ENCODE data around the gene PI4KA. TPM values are rescaled to one million over a fixed set of nuclear protein-coding genes. Genes with fewer than 3 reads are reported as not detected.

The PI4KA gene
- total RNA-seq, 2 experiments from 2014 or later, result 55.0 to 63.7 TPM

DNA sequence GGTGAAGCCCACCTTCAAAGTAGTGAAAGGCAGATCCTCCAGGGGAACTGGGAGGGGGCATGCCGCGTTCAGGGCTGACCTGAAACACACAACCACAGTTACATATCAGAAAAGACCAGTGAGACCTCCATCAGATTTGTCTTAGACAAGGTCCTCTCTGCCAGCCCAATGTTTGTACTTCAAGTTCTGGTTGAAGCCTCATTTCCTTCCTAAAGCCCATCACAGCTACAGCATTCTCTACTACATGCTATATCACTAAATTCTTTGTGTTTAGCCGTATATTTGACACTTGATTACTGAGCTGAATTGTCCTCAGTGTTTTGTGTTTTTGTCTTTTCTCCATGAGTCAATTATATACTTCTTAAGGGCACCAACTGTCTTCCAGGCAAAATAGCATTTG lies 40.1 kb downstream of the PI4KA start:
- H3K4me3 Mint-ChIP-seq, result no peak overlapping the region
- DNase-seq, result no peak
- CTCF ChIA-PET, result no interaction called here
- H3K9me3 Mint-ChIP-seq, result no peaks in the 10 kb centered on the region
- peaks cover 20% of the 10 kb centered on the region for H3K36me3 Mint-ChIP-seq (ENCODE audit: low read depth)
- H3K27me3 Mint-ChIP-seq (ENCODE audit: low read depth), result no peaks in the 10 kb centered on the region
- H3K4me1 Mint-ChIP-seq (ENCODE audit: low read depth), result no peaks in the 10 kb centered on the region
- intact Hi-C loops (cut with micrococcal nuclease), result loop anchor here (5.0 to 10.0 kb wide), 2 partner anchors 39 to 126 kb away; partner anchors contain the start of genes PI4KA and SNAP29
- H3K27ac Mint-ChIP-seq, result no peak overlapping the region

DNA sequence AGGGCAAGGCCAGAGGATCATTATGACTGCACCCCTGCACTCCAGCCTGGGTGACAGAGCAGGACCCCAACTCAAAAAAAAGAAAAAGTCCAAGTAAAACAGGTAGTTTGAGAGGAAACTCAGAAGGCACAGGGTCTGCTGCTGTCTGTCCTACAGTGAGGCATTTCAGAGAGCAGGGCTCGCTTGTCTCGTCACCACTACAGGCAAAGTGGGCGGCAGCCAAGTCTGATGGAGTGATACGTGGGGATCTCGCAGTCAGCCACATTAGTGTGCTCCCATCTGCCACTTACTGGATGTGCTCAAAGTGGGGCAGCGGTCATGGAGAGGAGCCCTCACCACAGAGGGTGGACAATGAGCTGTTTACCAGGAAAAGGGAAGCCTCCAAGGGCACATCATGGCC lies 42.1 kb downstream of the PI4KA start:
- no peak overlapping the region for H3K27ac Mint-ChIP-seq

DNA sequence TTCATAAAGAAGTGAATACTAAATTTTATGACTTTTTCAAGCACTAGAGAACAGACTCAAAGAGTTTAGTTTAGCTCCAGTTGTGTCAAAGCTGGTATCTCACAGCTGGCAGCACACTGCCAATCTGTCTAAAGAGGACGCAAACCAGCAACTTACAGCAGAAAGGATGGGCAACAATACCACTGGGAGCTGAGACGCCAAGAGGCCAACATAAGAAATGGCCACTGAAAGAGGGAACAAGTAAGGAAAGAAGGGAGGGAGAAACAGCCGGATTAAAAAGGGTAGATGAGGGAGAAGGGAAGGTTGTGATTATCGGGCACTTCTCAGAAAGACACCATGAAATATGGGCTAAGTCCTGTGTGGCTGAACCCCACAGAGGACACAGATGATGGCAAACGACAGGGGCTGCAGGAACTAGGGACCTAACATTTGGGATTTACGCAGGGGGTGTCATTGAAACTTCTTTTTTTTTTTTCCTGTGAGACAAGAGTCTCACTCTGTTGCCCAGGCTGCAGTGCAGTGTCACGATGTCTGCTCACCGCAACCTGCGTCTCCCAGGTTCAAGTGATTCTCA lies 43.0 kb downstream of the PI4KA start:
- DNase-seq, result no peak
- no peak overlapping the region for H3K27ac Mint-ChIP-seq
- CTCF ChIA-PET, result no interaction called here
- H3K36me3 Mint-ChIP-seq (ENCODE audit: low read depth), result peaks cover 29% of the 10 kb centered on the region
- H3K4me3 Mint-ChIP-seq, result no peak overlapping the region
- no peaks in the 10 kb centered on the region for H3K9me3 Mint-ChIP-seq
- intact Hi-C loops (cut with micrococcal nuclease), result loop anchor here (5.0 to 10.0 kb wide), 2 partner anchors 42 to 129 kb away; partner anchors contain the start of genes PI4KA and SNAP29
- H3K4me1 Mint-ChIP-seq (ENCODE audit: low read depth), result peaks cover 10% of the 10 kb centered on the region
- H3K27me3 Mint-ChIP-seq (ENCODE audit: low read depth), result no peaks in the 10 kb centered on the region

More for the DNA sequence above, 42.1 kb downstream of the PI4KA start:
- H3K27me3 Mint-ChIP-seq (ENCODE audit: low read depth), result no peaks in the 10 kb centered on the region
- peaks cover 29% of the 10 kb centered on the region for H3K36me3 Mint-ChIP-seq (ENCODE audit: low read depth)
- CTCF ChIA-PET, result no interaction called here
- H3K9me3 Mint-ChIP-seq, result no peaks in the 10 kb centered on the region
- H3K4me3 Mint-ChIP-seq, result no peak overlapping the region
- no peak for DNase-seq
- intact Hi-C loops (cut with micrococcal nuclease), result loop anchor here (5.0 to 10.0 kb wide), 2 partner anchors 41 to 128 kb away; partner anchors contain the start of genes PI4KA and SNAP29
- H3K4me1 Mint-ChIP-seq (ENCODE audit: low read depth), result peaks cover under 1% of the 10 kb centered on the region

DNA sequence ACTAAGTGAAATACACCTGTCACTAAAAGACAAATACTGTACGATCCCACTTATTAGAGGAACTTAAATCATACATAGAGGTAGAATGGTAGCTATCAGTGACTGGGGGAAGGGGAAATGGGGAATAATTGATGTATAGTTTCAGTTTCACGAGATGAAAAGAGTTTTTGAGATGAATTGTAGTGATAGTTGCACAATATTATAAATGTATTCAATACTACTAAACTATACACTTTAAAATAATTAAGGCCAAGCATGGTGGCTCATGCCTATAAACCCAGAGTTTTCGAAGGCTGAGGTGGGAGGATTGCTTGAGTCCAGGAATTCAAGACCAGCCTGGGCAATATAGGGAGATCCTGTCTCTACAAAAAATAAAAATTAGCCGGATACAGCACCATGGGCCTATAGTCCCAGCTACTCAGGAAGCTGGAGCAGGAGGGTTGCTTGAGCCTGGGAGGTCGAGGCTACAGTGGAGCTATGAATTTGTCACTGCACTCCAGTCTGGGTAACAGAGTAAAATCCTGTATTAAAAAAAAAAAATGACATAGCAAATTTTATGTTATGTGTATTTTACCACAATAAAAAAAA lies 44.3 kb downstream of the PI4KA start:
- no peak for DNase-seq
- CTCF ChIA-PET, result no interaction called here
- H3K27ac Mint-ChIP-seq, result no peak overlapping the region
- H3K27me3 Mint-ChIP-seq (ENCODE audit: low read depth), result no peaks in the 10 kb centered on the region
- H3K4me3 Mint-ChIP-seq, result no peak overlapping the region
- intact Hi-C loops (cut with micrococcal nuclease), result loop anchor here (10.0 kb wide), 1 partner anchor 130 kb away; no protein-coding TSS in a partner anchor
- peaks cover 12% of the 10 kb centered on the region for H3K4me1 Mint-ChIP-seq (ENCODE audit: low read depth)
- peaks cover 29% of the 10 kb centered on the region for H3K36me3 Mint-ChIP-seq (ENCODE audit: low read depth)
- no peaks in the 10 kb centered on the region for H3K9me3 Mint-ChIP-seq

DNA sequence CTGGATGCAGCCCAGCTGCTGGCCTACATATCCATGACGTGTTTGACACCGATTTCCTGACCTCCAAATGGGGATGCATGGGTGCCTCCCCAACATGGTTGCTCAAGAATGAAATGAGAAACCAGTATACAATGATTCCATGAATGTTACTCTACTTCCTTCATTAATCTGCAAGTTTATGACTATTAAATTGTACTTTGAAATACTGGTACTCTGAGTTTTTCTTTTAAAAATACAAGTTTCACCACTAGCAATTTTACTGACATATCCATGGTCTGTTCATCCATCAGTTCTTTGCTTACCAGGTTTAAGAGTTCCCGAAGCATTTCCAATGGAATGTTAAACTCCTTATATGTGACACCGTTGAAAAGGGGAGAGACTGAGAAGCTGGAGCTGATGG lies 45.6 kb downstream of the PI4KA start:
- Mint-ChIP-seq H3K9me3 (no peaks in the 10 kb centered on the region), H3K36me3 (ENCODE audit: low read depth) (peaks cover 24% of the 10 kb centered on the region), H3K4me3 (no peak overlapping the region), H3K4me1 (ENCODE audit: low read depth) (peaks cover 12% of the 10 kb centered on the region), H3K27ac (no peak overlapping the region), H3K27me3 (ENCODE audit: low read depth) (no peaks in the 10 kb centered on the region)
- CTCF ChIA-PET, result interaction anchor here (0.7 kb wide), 1 partner anchor 8 kb away, joined by 3 read pairs; no protein-coding TSS in a partner anchor
- intact Hi-C loops (cut with micrococcal nuclease), result loop anchor here (10.0 kb wide), 1 partner anchor 132 kb away; no protein-coding TSS in a partner anchor
- DNase-seq, result no peak

DNA sequence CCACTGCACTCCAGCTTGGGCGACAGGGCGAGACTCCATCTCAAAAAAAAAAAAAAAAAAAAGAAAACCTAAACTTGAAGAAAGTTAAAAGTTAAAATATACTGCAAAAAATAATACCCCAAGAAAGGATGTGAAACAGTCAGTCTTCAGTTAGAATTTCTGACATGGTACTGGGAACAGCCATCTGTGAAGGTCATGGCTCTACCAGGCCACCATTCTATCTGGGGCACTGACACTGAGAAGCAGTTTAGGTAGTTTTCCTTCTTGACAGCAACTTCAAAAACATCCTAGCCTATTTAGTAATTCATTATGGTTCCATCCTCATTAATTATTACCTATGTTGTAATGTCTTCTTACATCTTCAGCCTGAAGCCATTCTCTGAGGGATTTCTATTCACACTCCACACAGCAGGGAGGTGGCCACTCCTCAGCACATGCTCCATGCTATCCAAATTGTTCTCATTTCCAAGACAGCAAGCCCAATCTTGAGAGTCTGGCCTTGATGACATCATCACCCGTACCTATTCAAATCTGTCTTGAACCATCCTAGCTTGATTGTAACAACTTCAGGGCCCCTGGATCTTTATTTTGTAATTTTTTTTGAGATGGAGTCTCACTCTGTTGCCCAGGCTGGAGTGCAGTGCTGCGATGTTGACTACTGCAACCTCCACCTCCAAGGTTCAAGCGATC lies 46.5 kb downstream of the PI4KA start:
- peaks cover 27% of the 10 kb centered on the region for H3K36me3 Mint-ChIP-seq (ENCODE audit: low read depth)
- no peaks in the 10 kb centered on the region for H3K27me3 Mint-ChIP-seq (ENCODE audit: low read depth)
- CTCF ChIA-PET, result interaction anchor here (0.7 kb wide), 1 partner anchor 9 kb away, joined by 3 read pairs; no protein-coding TSS in a partner anchor
- H3K9me3 Mint-ChIP-seq, result no peaks in the 10 kb centered on the region
- H3K4me3 Mint-ChIP-seq, result no peak overlapping the region
- intact Hi-C loops (cut with micrococcal nuclease), result loop anchor here (10.0 kb wide), 1 partner anchor 133 kb away; no protein-coding TSS in a partner anchor
- no peak overlapping the region for H3K27ac Mint-ChIP-seq
- DNase-seq, result no peak
- H3K4me1 Mint-ChIP-seq (ENCODE audit: low read depth), result peaks cover 12% of the 10 kb centered on the region

DNA sequence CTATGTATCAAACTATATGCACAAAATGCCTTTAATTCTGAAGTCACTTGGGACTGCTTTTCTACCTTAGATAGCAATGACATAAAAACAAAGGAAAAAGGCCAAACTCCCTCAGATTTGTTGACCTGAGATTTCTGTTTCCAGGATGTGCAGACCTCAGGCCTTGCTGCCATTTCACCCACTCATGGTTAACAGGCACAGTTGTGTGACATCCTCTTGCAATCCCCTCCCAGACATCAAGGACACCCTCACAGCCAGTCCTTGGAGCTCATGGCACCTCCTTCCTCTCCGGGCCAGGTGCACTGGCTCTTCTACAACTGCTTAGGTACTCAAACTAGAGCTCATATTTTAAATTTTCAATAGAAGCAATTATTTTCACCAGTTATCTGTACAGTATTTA lies 47.4 kb downstream of the PI4KA start:
- CTCF ChIA-PET, result interaction anchor here (0.6 kb wide), 1 partner anchor 27 kb away, joined by 3 read pairs; no protein-coding TSS in a partner anchor
- intact Hi-C loops (cut with micrococcal nuclease), result loop anchor here (10.0 kb wide), 1 partner anchor 134 kb away; no protein-coding TSS in a partner anchor
- peak overlapping the region; percentile 56 for H3K27ac Mint-ChIP-seq

DNA sequence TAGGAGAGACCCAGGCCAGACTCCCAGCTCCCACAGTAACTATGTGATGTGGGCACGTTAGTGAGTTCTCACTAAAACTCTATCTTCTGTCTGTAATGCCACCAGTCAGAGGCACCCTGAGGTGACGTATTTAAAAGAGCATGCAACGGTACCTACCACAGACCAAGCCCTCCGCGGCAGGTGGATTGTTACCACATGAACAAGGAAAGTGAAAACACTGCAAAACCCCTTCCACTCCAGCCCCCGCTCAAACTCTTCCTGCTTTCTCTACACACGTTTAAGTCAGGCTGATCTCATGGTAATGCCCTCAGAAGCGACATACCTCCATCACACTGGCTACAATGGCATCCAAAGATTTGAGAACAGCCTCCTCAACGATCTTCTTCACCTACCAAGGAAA lies 48.0 kb downstream of the PI4KA start:
- peak; percentile 40 for DNase-seq
- H3K36me3 Mint-ChIP-seq (ENCODE audit: low read depth), result peaks cover 26% of the 10 kb centered on the region
- H3K27me3 Mint-ChIP-seq (ENCODE audit: low read depth), result no peaks in the 10 kb centered on the region
- CTCF ChIA-PET, result interaction anchor here (0.6 kb wide), 1 partner anchor 26 kb away, joined by 3 read pairs; no protein-coding TSS in a partner anchor
- no peak overlapping the region for H3K4me3 Mint-ChIP-seq
- peak overlapping the region; percentile 64 for H3K27ac Mint-ChIP-seq
- intact Hi-C loops (cut with micrococcal nuclease), result loop anchor here (10.0 kb wide), 1 partner anchor 134 kb away; no protein-coding TSS in a partner anchor
- H3K4me1 Mint-ChIP-seq (ENCODE audit: low read depth), result peaks cover 12% of the 10 kb centered on the region
- H3K9me3 Mint-ChIP-seq, result no peaks in the 10 kb centered on the region

More for the DNA sequence above, 47.4 kb downstream of the PI4KA start:
- Mint-ChIP-seq H3K36me3 (ENCODE audit: low read depth) (peaks cover 23% of the 10 kb centered on the region), H3K9me3 (no peaks in the 10 kb centered on the region), H3K27me3 (ENCODE audit: low read depth) (no peaks in the 10 kb centered on the region), H3K4me3 (no peak overlapping the region), H3K4me1 (ENCODE audit: low read depth) (peaks cover 12% of the 10 kb centered on the region)
- DNase-seq, result no peak

DNA sequence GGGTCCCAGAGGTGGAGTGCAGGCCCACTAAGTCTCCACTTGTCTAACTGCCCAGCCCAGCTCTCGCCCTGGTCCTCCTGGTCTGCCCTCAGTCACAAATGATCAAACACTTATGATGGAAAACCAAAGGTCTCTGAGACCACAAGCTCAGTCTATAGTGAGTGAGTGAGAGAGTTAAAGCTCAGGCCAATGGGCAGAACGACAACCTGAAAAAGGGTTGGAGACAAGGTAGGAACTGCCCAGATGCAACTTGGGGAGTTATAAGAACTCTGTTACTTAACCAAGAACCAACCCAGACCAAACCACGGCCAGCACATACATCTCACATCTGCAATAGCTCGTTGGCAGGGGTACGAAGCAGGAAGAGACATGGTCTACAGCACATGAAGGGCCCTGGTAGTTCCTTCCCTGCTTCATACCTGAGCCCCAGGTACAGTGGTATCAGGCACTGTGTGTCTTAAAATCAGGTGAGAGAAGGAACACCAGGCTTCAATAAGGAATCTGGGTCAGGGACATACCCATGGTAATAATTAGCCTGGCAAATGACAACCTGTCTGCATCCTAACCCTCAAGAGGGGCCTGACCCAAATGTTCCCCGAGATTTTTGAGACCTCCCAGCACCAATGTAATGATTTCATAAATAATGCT lies 48.9 kb downstream of the PI4KA start:
- Mint-ChIP-seq H3K4me1 (ENCODE audit: low read depth) (peaks cover 12% of the 10 kb centered on the region), H3K27me3 (ENCODE audit: low read depth) (no peaks in the 10 kb centered on the region), H3K27ac (no peak overlapping the region), H3K9me3 (no peaks in the 10 kb centered on the region), H3K36me3 (ENCODE audit: low read depth) (peaks cover 24% of the 10 kb centered on the region), H3K4me3 (no peak overlapping the region)
- no peak for DNase-seq
- CTCF ChIA-PET, result no interaction called here
- intact Hi-C loops (cut with micrococcal nuclease), result loop anchor here (10.0 kb wide), 1 partner anchor 135 kb away; no protein-coding TSS in a partner anchor

DNA sequence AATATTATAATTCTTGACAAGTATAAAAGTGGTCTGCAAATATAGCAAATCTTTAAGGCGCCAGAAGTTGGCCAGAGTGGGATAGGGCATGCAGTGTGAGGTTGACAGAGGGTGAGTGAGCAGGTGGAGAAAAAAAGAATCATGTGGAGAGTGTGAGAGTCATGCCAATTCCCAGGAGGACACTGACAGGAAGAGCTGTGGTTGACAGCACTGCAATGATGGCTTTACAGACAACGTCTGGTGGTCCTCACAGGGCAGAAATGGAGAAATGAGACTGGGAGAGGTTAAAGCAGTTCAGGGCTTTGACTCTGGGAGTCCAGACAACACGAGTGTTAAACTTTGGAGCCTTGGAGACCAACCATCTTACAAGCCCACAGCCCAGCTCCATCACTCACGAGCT lies 49.8 kb downstream of the PI4KA start:
- intact Hi-C loops (cut with micrococcal nuclease), result no loop called here
- DNase-seq, result no peak
- Mint-ChIP-seq H3K27ac (no peak overlapping the region), H3K4me1 (ENCODE audit: low read depth) (peaks cover 12% of the 10 kb centered on the region), H3K9me3 (no peaks in the 10 kb centered on the region), H3K27me3 (ENCODE audit: low read depth) (no peaks in the 10 kb centered on the region), H3K4me3 (no peak overlapping the region), H3K36me3 (ENCODE audit: low read depth) (peaks cover 22% of the 10 kb centered on the region)
- CTCF ChIA-PET, result no interaction called here

DNA sequence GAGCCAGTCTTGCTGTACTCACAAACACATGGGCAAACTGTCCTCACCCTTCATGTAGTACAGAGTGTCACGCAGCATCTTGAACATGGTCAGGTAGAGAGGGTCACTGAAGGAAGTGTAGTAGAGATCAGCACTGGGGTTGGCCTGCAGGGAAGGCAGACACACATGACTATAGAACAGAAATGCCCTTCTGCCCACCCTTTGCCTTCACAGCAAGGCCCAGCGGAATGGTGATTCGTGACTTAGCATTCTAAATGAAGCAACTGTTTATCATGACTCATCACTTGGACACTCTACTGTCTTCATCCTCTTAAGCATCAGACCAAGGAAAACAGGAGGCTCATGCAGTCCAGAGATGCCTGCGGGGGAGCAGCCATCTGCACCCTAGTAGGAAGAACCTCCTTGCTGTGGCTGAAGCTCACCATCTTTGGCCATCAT lies 51.3 kb downstream of the PI4KA start:
- Mint-ChIP-seq H3K9me3 (no peaks in the 10 kb centered on the region), H3K36me3 (ENCODE audit: low read depth) (peaks cover 19% of the 10 kb centered on the region), H3K4me1 (ENCODE audit: low read depth) (peaks cover 12% of the 10 kb centered on the region), H3K4me3 (no peak overlapping the region), H3K27me3 (ENCODE audit: low read depth) (no peaks in the 10 kb centered on the region), H3K27ac (no peak overlapping the region)
- no peak for DNase-seq
- CTCF ChIA-PET, result no interaction called here
- intact Hi-C loops (cut with micrococcal nuclease), result no loop called here

DNA sequence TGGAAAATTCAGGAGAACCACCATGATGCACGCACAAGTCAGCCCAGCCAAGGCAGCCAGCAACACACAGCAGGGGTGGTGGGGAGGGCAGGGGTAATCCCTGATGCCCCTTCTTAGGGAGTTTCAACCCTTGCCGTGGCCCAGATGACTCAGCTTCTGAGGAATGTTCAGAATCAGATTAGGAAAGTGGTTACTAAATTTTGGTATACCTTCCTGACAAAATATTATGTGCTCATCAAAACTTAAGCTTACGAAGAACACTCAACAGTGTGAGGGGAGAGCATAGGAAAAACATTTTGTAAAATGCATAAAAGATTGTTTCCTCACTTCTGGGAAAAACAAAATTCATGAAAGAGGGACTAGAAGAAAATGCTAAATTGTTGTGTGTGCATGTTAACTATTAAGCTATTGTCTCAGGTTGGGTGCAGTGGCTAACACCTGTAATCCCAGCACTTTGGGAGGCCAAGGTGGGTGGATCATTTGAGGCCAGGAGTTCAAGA lies 52.6 kb downstream of the PI4KA start:
- CTCF ChIA-PET, result interaction anchor here (0.6 kb wide), 1 partner anchor 12 kb away, joined by 3 read pairs; no protein-coding TSS in a partner anchor
- H3K36me3 Mint-ChIP-seq (ENCODE audit: low read depth), result peaks cover 20% of the 10 kb centered on the region
- H3K4me3 Mint-ChIP-seq, result no peak overlapping the region
- intact Hi-C loops (cut with micrococcal nuclease), result no loop called here
- DNase-seq, result no peak
- no peaks in the 10 kb centered on the region for H3K9me3 Mint-ChIP-seq
- no peaks in the 10 kb centered on the region for H3K27me3 Mint-ChIP-seq (ENCODE audit: low read depth)
- no peak overlapping the region for H3K27ac Mint-ChIP-seq
- peaks cover 7% of the 10 kb centered on the region for H3K4me1 Mint-ChIP-seq (ENCODE audit: low read depth)
